ENCODE measurements around the gene BCL6.

GRCh38 chr3:187765342-187765741, 20.1 kb upstream of the BCL6 start:
- TF ChIP-seq CTCF (IDR thresholded peaks at IDR 0.05; ENCODE audit: control extremely low read depth in 1 of 3, insufficient read depth in 1 of 3, low read depth in 1 of 3, low read length in 3 of 3) (no peak), CHD2 (IDR thresholded peaks at IDR 0.05; ENCODE audit: low read length) (no peak), EP300 (IDR thresholded peaks at IDR 0.05; ENCODE audit: borderline replicate concordance in 1 of 2, low read depth in 2 of 2, low read length in 2 of 2) (no peak), POLR2A (IDR thresholded peaks at IDR 0.05; ENCODE audit: control extremely low read depth in 1 of 2, low read depth in 2 of 2, low read length in 2 of 2) (no peak), RBBP5 (IDR thresholded peaks at IDR 0.05; ENCODE audit: borderline replicate concordance, low read depth, low read length) (no peak), CEBPB (IDR thresholded peaks at IDR 0.05; ENCODE audit: low read depth, low read length) (no peak)
